Adrenal gland (tissue), 5 donors: ENCODE results near the gene BRIP1.

Experiments
- CTCF ChIP-seq, 6 experiments: fragments of 450-650 bp in 4 of 6; fragments of 200-600 bp in 2 of 6; sonication (generic) in 1 of 6; IDR thresholded peaks; 1 replicate in 5 of 6; 2 replicates in 1 of 6; pipeline versions ENCODE4 v1.5.1 to v1.8.0; 2016 to 2021; ENCODE audit warnings: antibody characterized with exemption in 6 of 6, mild to moderate bottlenecking in 2 of 6, moderate library complexity in 1 of 6
- POLR2A ChIP-seq, 2 donors: fragments of 450-650 bp; IDR thresholded peaks; one replicate each; pipeline ENCODE4 v1.6.1; 2017; ENCODE audit warnings: antibody characterized with exemption in 2 of 2, mild to moderate bottlenecking in 2 of 2, moderate library complexity in 1 of 2
- donor health status: DM: no; HTN: no; CAD: no.

GRCh38 chr17:61660746-61661485 is 202.4 kb downstream of the BRIP1 start:
- TF ChIP-seq CTCF (IDR thresholded peaks at IDR 0.05) (no peak), POLR2A (IDR thresholded peaks at IDR 0.05) (no peak)
